ENCODE results near the gene THY1.

DNA sequence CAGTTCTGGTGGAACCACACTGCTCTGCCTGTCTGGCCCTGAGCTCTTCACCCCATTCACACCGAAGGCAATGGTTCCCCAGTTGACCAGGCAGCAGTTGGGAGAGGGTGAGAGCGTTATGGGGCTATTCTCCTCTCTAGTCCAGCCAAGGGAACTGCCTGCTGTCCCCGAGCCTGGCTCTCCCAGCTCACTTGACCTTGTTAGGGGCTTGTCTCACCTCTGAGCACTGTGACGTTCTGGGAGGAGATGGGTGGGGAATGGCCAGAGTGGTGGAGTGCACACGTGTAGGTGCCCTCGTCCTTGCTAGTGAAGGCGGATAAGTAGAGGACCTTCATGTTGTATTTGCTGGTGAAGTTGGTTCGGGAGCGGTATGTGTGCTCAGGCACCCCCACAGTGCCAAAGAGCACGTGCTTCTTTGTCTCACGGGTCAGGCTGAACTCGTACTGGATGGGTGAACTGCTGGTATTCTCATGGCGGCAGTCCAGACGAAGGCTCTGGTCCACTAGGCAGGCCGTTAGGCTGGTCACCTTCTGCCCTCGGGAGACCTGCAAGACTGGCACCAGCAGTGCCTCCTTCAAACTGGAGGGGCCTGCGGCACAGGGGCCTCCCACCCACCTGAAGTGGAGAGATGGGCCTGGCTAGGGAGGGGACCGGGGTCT lies 3.0 kb downstream of the THY1 start:
- no peak for TF ChIP-seq EZH2 (optimal IDR thresholded peaks at IDR 0.05; ENCODE audit: low read depth, low read length)
- TF ChIP-seq, protein P1, sequence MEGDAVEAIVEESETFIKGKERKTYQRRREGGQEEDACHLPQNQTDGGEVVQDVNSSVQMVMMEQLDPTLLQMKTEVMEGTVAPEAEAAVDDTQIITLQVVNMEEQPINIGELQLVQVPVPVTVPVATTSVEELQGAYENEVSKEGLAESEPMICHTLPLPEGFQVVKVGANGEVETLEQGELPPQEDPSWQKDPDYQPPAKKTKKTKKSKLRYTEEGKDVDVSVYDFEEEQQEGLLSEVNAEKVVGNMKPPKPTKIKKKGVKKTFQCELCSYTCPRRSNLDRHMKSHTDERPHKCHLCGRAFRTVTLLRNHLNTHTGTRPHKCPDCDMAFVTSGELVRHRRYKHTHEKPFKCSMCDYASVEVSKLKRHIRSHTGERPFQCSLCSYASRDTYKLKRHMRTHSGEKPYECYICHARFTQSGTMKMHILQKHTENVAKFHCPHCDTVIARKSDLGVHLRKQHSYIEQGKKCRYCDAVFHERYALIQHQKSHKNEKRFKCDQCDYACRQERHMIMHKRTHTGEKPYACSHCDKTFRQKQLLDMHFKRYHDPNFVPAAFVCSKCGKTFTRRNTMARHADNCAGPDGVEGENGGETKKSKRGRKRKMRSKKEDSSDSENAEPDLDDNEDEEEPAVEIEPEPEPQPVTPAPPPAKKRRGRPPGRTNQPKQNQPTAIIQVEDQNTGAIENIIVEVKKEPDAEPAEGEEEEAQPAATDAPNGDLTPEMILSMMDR (IDR thresholded peaks at IDR 0.05; ENCODE audit: low read length): no peak
- no peak for TF ChIP-seq EZH2phosphoT487 (IDR thresholded peaks at IDR 0.05; ENCODE audit: low read length)

Measured in MM.1S (cell line).